Endothelial cell (in vitro differentiated cells): ENCODE data around the gene MPST. TPM values are rescaled to one million over a fixed set of nuclear protein-coding genes. Genes with fewer than 3 reads are reported as not detected.

Experiments used
- DNase-seq: peaks from one replicate; pipeline ENCODE4 v3.0.0; 2021; ENCODE audit warnings: low spot score
- H3K27ac Mint-ChIP-seq: one replicate; pipeline ENCODE4 v1.8.0; 2021; ENCODE audit warnings: mixed read lengths, inconsistent platforms; ENCODE audit not compliant: unreplicated experiment
- H3K27me3 Mint-ChIP-seq: one replicate; pipeline ENCODE4 v1.8.0; 2021; ENCODE audit warnings: mild to moderate bottlenecking, moderate library complexity, mixed read lengths, inconsistent platforms; ENCODE audit not compliant: unreplicated experiment
- H3K36me3 Mint-ChIP-seq: one replicate; pipeline ENCODE4 v1.8.0; 2021; ENCODE audit warnings: mild to moderate bottlenecking, low read depth, mixed read lengths, inconsistent platforms; ENCODE audit not compliant: unreplicated experiment
- H3K4me1 Mint-ChIP-seq: one replicate; pipeline ENCODE4 v1.8.0; 2021; ENCODE audit warnings: mild to moderate bottlenecking, mixed read lengths, inconsistent platforms; ENCODE audit not compliant: unreplicated experiment
- H3K4me3 Mint-ChIP-seq: one replicate; pipeline ENCODE4 v1.8.0; 2021; ENCODE audit warnings: mild to moderate bottlenecking, mixed read lengths, inconsistent platforms; ENCODE audit not compliant: unreplicated experiment
- H3K9me3 Mint-ChIP-seq: one replicate; pipeline ENCODE4 v1.8.0; 2021; ENCODE audit warnings: mixed read lengths, inconsistent platforms; ENCODE audit not compliant: unreplicated experiment
- CTCF ChIP-seq: fragments of 200-600 bp; sonication (generic); IDR thresholded peaks from one replicate; pipeline ENCODE4 v1.5.0; 2021; ENCODE audit warnings: antibody characterized with exemption; ENCODE audit not compliant: unreplicated experiment
- total RNA-seq: library from RNA; stranded (reverse); fragmentation: NEBNext Ultra II Directional; extraction: Animal tissue kit (Norgen Biotek cat#: 25700); gene quantifications from one replicate; pipeline ENCODE4 v1.2.1, GENCODE V29; 2021; ENCODE audit not compliant: unreplicated experiment

The MPST gene
- total RNA-seq, 1 donor from 2014 or later, result 78.7 TPM

GRCh38 chr22:37032134-37032534, 12.6 kb downstream of the MPST start:
- H3K4me1 Mint-ChIP-seq, result no peaks in the 10 kb centered on the region
- DNase-seq, result no peak
- no peaks in the 10 kb centered on the region for H3K9me3 Mint-ChIP-seq
- peaks cover 3% of the 10 kb centered on the region for H3K36me3 Mint-ChIP-seq
- no peaks in the 10 kb centered on the region for H3K27me3 Mint-ChIP-seq
- no peak overlapping the region for H3K27ac Mint-ChIP-seq
- H3K4me3 Mint-ChIP-seq, result no peak overlapping the region
- TF ChIP-seq CTCF, result no peak

- no peak overlapping the region for H3K4me3 Mint-ChIP-seq
- no peaks in the 10 kb centered on the region for H3K9me3 Mint-ChIP-seq
- no peak overlapping the region for H3K27ac Mint-ChIP-seq
These were observed 13.3 kb downstream of the MPST start for GRCh38 chr22:37032535-37033460.

GRCh38 chr22:37033605-37034430, 14.3 kb downstream of the MPST start:
- TF ChIP-seq CTCF, result no peak
- Mint-ChIP-seq H3K36me3 (no peaks in the 10 kb centered on the region), H3K9me3 (no peaks in the 10 kb centered on the region), H3K4me3 (no peak overlapping the region), H3K27ac (no peak overlapping the region), H3K4me1 (peaks cover 5% of the 10 kb centered on the region), H3K27me3 (no peaks in the 10 kb centered on the region)
- no peak for DNase-seq

More at GRCh38 chr22:37032535-37033460, 13.3 kb downstream of the MPST start:
- DNase-seq, result no peak
- Mint-ChIP-seq H3K4me1 (peaks cover 5% of the 10 kb centered on the region), H3K27me3 (no peaks in the 10 kb centered on the region), H3K36me3 (no peaks in the 10 kb centered on the region)
- TF ChIP-seq CTCF, result no peak

GRCh38 chr22:37036655-37037377, 17.3 kb downstream of the MPST start:
- Mint-ChIP-seq H3K4me3 (no peak overlapping the region), H3K4me1 (peaks cover 21% of the 10 kb centered on the region), H3K27ac (no peak overlapping the region), H3K9me3 (no peaks in the 10 kb centered on the region), H3K36me3 (no peaks in the 10 kb centered on the region), H3K27me3 (no peaks in the 10 kb centered on the region)
- TF ChIP-seq CTCF, result no peak
- no peak for DNase-seq
